GM12873 (cell line): ENCODE results near the gene ANKS1A.

Experiments
- TF ChIP-seq, protein P1 (sequence below): IDR thresholded peaks from 2 replicates; pipeline ENCODE4 v1.5.1; 2012; ENCODE audit warnings: low read depth, mild to moderate bottlenecking, moderate library complexity, low read length, control low read depth; ENCODE audit not compliant: insufficient read depth; ENCODE audit errors: missing control alignments

ANKS1A gene

DNA sequence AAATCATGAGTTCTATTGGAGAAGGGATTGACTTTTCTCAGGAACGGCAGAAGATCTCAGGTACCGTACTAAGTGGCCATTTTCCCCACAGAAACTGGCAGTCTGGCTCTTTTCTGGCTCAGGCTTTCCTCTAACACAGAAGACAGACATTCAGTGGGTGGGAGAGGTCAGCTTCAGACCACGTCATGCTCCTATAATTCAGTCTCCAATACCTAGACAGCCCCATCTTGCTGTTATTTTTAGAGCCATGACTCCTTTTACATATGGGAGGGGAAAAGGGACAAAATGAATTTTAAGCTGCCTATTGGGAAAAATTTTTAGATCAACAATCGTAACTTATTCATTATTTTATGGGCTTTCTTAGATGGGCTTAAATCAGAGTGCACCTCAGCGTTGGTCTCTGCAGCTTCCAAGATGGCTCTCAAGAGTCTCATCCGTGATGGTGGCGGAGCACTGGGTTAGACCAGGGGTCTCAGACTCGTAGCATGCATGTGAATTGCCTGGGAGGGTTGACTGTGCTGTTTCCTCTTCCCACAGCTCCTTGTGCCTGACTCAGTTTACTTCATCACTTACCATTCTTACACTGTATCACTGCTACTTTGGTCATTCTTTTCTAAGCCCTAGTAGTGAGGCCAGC, 165.2 kb downstream of the ANKS1A start:
- TF ChIP-seq, protein P1, sequence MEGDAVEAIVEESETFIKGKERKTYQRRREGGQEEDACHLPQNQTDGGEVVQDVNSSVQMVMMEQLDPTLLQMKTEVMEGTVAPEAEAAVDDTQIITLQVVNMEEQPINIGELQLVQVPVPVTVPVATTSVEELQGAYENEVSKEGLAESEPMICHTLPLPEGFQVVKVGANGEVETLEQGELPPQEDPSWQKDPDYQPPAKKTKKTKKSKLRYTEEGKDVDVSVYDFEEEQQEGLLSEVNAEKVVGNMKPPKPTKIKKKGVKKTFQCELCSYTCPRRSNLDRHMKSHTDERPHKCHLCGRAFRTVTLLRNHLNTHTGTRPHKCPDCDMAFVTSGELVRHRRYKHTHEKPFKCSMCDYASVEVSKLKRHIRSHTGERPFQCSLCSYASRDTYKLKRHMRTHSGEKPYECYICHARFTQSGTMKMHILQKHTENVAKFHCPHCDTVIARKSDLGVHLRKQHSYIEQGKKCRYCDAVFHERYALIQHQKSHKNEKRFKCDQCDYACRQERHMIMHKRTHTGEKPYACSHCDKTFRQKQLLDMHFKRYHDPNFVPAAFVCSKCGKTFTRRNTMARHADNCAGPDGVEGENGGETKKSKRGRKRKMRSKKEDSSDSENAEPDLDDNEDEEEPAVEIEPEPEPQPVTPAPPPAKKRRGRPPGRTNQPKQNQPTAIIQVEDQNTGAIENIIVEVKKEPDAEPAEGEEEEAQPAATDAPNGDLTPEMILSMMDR, result no peak

GRCh38 chr6:35054743-35055130, 165.7 kb downstream of the ANKS1A start:
- TF ChIP-seq, protein P1, result no peak

GRCh38 chr6:35055891-35056290, 166.8 kb downstream of the ANKS1A start:
- TF ChIP-seq, protein P1, result no peak

GRCh38 chr6:35056952-35057351, 167.9 kb downstream of the ANKS1A start:
- TF ChIP-seq, protein P1, result no peak

- TF ChIP-seq, protein P1, result no peak
Observed at GRCh38 chr6:35057449-35058357, 168.6 kb downstream of the ANKS1A start.

DNA sequence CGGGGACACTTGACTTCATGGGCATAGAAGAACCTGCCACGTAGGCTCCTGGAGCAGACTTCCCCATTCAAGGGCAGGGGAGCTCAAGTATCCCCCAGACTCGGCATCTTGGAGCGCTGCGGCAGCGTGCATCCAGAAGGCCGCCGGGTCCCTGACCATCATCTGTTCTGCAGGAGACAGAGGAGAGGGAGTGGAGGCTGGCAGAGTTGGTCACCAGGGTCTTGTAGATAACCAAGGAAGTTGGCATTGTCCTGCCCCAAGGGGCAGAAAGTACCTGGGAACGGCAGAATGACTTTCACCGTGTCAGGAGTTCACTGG, 169.3 kb downstream of the ANKS1A start:
- TF ChIP-seq, protein P1, result no peak

DNA sequence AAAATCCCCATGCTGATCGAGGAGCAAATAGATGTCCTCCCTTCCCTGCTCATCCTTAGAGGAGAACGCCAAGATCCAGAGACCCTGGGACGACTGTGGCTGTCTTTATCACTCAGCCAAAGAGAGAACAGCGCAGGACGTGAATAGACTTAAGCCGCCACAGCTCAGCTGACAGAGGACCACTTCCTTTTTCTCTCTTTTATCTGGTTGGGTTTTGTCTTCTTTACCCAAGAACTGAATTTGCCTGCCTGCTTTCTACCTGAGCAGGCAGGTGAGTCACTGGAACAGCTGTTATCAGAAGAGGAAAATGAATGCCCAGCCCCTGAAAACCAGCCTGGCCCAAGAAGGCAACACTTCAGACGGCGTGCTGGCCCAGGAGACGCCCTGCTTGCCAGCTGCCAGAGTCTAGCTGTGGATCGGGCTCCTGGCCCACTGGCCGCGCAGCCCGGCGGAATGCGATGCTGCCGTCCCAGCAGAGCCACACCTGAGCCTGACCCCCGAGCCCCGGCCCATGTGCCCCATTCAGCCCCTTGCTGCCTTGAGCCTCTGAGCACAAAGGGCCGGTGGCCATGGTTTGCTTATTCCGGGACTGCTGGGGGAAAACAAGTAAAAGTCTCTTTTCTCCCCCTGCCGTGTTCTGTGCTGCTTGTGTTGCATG, 169.9 kb downstream of the ANKS1A start:
- TF ChIP-seq, protein P1, result no peak
